IPS-18c (cell line): ENCODE data around the gene EDEM1.

Source experiments
- H3K4me3 ChIP-seq: 2 replicates; pipeline ENCODE4 v1.7.0; 2013; ENCODE audit warnings: low read depth, mild to moderate bottlenecking, low read length, moderate library complexity; ENCODE audit not compliant: insufficient read depth
- H3K9me3 ChIP-seq: one replicate; pipeline ENCODE4 v1.6.1; 2013; ENCODE audit warnings: mild to moderate bottlenecking, low read length, moderate library complexity; ENCODE audit not compliant: control insufficient read depth, insufficient read depth

Gene EDEM1

GRCh38 chr3:5217824-5218595 is 30.5 kb downstream of the EDEM1 start:
- H3K9me3 ChIP-seq = peaks cover 2% of the 10 kb centered on the region
- H3K4me3 ChIP-seq = no peak overlapping the region

GRCh38 chr3:5218815-5219214 is 31.3 kb downstream of the EDEM1 start:
- Histone ChIP-seq H3K9me3 (peaks cover 2% of the 10 kb centered on the region), H3K4me3 (no peak overlapping the region)

GRCh38 chr3:5219216-5219615 is 31.7 kb downstream of the EDEM1 start:
- no peak overlapping the region for H3K4me3 ChIP-seq
- H3K9me3 ChIP-seq = peaks cover 2% of the 10 kb centered on the region

GRCh38 chr3:5220193-5220592 is 32.7 kb downstream of the EDEM1 start:
- H3K9me3 ChIP-seq = no peaks in the 10 kb centered on the region
- H3K4me3 ChIP-seq = no peak overlapping the region

GRCh38 chr3:5220667-5221431 is 33.3 kb downstream of the EDEM1 start:
- no peaks in the 10 kb centered on the region for H3K9me3 ChIP-seq
- no peak overlapping the region for H3K4me3 ChIP-seq

- H3K4me3 ChIP-seq = no peak overlapping the region
- no peaks in the 10 kb centered on the region for H3K9me3 ChIP-seq
These were observed 34.2 kb downstream of the EDEM1 start for GRCh38 chr3:5221701-5222100.

GRCh38 chr3:5222283-5223005 is 34.9 kb downstream of the EDEM1 start:
- no peaks in the 10 kb centered on the region for H3K9me3 ChIP-seq
- H3K4me3 ChIP-seq = no peak overlapping the region

- H3K9me3 ChIP-seq = peaks cover 4% of the 10 kb centered on the region
These were observed 39.3 kb downstream of the EDEM1 start for GRCh38 chr3:5226783-5227182.

GRCh38 chr3:5227812-5228211 is 40.3 kb downstream of the EDEM1 start:
- no peak overlapping the region for H3K4me3 ChIP-seq
- peaks cover 4% of the 10 kb centered on the region for H3K9me3 ChIP-seq

More at GRCh38 chr3:5226783-5227182, 39.3 kb downstream of the EDEM1 start:
- H3K4me3 ChIP-seq = no peak overlapping the region

GRCh38 chr3:5229414-5229813 is 41.9 kb downstream of the EDEM1 start:
- no peak overlapping the region for H3K4me3 ChIP-seq
- H3K9me3 ChIP-seq = peaks cover 4% of the 10 kb centered on the region

GRCh38 chr3:5231074-5231473 is 43.6 kb downstream of the EDEM1 start:
- Histone ChIP-seq H3K9me3 (peaks cover 4% of the 10 kb centered on the region), H3K4me3 (no peak overlapping the region)

- Histone ChIP-seq H3K9me3 (peaks cover 4% of the 10 kb centered on the region), H3K4me3 (no peak overlapping the region)
These were observed 44.0 kb downstream of the EDEM1 start for GRCh38 chr3:5231487-5231886.

- Histone ChIP-seq H3K9me3 (peaks cover 4% of the 10 kb centered on the region), H3K4me3 (no peak overlapping the region)
These were observed 45.1 kb downstream of the EDEM1 start for GRCh38 chr3:5232570-5232969.

GRCh38 chr3:5233026-5233425 is 45.5 kb downstream of the EDEM1 start:
- Histone ChIP-seq H3K4me3 (no peak overlapping the region), H3K9me3 (peaks cover 4% of the 10 kb centered on the region)

- H3K4me3 ChIP-seq = no peak overlapping the region
- no peaks in the 10 kb centered on the region for H3K9me3 ChIP-seq
These were observed 48.1 kb downstream of the EDEM1 start for GRCh38 chr3:5235655-5236054.

GRCh38 chr3:5238545-5238944 is 51.0 kb downstream of the EDEM1 start:
- no peak overlapping the region for H3K4me3 ChIP-seq

GRCh38 chr3:5239602-5240001 is 52.1 kb downstream of the EDEM1 start:
- H3K4me3 ChIP-seq = no peak overlapping the region

More at GRCh38 chr3:5238545-5238944, 51.0 kb downstream of the EDEM1 start:
- no peaks in the 10 kb centered on the region for H3K9me3 ChIP-seq

GRCh38 chr3:5240740-5241139 is 53.2 kb downstream of the EDEM1 start:
- H3K4me3 ChIP-seq = no peak overlapping the region
- no peaks in the 10 kb centered on the region for H3K9me3 ChIP-seq

More at GRCh38 chr3:5239602-5240001, 52.1 kb downstream of the EDEM1 start:
- H3K9me3 ChIP-seq = no peaks in the 10 kb centered on the region
